ENCODE results near the gene EXOC4.

EXOC4 gene

GRCh38 chr7:134084488-134085144 lies 831.7 kb downstream of the EXOC4 start:
- no peak overlapping the region for H3K4me3 ChIP-seq (ENCODE audit: low read depth, low read length)

GRCh38 chr7:134085311-134085710 lies 832.4 kb downstream of the EXOC4 start:
- Histone ChIP-seq H3K4me3 (ENCODE audit: low read depth, low read length) (no peak overlapping the region), H3K27ac (ENCODE audit: low read depth, low read length) (no peak overlapping the region), H3K9ac (ENCODE audit: low read length) (no peak overlapping the region), H3K36me3 (ENCODE audit: control insufficient read depth, insufficient read depth, low read length) (no peaks in the 10 kb centered on the region), H3K27me3 (ENCODE audit: control insufficient read depth, insufficient read depth, low read length) (no peaks in the 10 kb centered on the region), H3K9me3 (ENCODE audit: control insufficient read depth, insufficient read depth, low read depth, low read length) (peaks cover 40% of the 10 kb centered on the region), H3K4me1 (ENCODE audit: control insufficient read depth, insufficient read depth, low read length) (no peaks in the 10 kb centered on the region)

More at GRCh38 chr7:134084488-134085144, 831.7 kb downstream of the EXOC4 start:
- no peak overlapping the region for H3K27ac ChIP-seq (ENCODE audit: low read depth, low read length)
- H3K9ac ChIP-seq (ENCODE audit: low read length) = no peak overlapping the region
- no peaks in the 10 kb centered on the region for H3K27me3 ChIP-seq (ENCODE audit: control insufficient read depth, insufficient read depth, low read length)
- H3K9me3 ChIP-seq (ENCODE audit: control insufficient read depth, insufficient read depth, low read depth, low read length) = peaks cover 33% of the 10 kb centered on the region
- H3K36me3 ChIP-seq (ENCODE audit: control insufficient read depth, insufficient read depth, low read length) = no peaks in the 10 kb centered on the region
- H3K4me1 ChIP-seq (ENCODE audit: control insufficient read depth, insufficient read depth, low read length) = no peaks in the 10 kb centered on the region

DNA sequence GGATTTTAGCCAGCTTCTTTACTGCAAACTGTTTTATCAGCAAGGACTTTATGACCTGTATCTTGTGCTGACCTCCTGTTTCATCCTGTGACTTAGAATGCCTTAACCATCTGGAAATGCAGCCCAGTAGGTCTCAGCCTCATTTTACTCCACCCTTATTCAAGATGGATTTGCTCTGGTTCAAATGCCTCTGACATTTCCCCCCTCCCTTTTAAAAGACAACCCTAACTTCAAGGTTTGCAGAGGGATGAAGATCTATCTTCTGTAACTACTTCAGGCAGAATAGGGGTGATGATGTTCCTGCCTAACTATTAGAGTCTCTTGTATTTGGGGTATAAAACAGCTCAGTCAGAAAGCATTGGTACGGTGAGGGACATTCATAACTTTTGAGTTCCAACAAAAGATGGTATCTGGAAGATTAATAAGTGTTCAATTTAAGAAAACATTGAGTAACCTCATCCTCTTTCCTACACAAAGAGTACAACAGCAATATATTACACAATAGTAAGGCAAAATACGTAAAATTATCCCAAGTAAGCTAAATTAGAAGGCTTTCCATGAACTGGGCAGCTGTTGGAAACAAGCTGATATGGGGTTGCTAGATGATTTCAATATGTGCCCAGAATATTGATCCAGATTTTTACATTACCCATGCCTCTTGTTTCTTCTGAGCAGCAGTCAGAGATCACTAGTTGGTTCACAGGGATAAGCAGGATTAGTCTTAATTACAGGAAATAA lies 834.3 kb downstream of the EXOC4 start:
- H3K4me1 ChIP-seq (ENCODE audit: control insufficient read depth, insufficient read depth, low read length) = no peaks in the 10 kb centered on the region
- peaks cover 54% of the 10 kb centered on the region for H3K9me3 ChIP-seq (ENCODE audit: control insufficient read depth, insufficient read depth, low read depth, low read length)
- H3K4me3 ChIP-seq (ENCODE audit: low read depth, low read length) = no peak overlapping the region
- no peaks in the 10 kb centered on the region for H3K27me3 ChIP-seq (ENCODE audit: control insufficient read depth, insufficient read depth, low read length)
- H3K27ac ChIP-seq (ENCODE audit: low read depth, low read length) = no peak overlapping the region
- no peaks in the 10 kb centered on the region for H3K36me3 ChIP-seq (ENCODE audit: control insufficient read depth, insufficient read depth, low read length)
- no peak overlapping the region for H3K9ac ChIP-seq (ENCODE audit: low read length)

- Histone ChIP-seq H3K4me1 (ENCODE audit: control insufficient read depth, insufficient read depth, low read length) (no peaks in the 10 kb centered on the region), H3K36me3 (ENCODE audit: control insufficient read depth, insufficient read depth, low read length) (no peaks in the 10 kb centered on the region), H3K27me3 (ENCODE audit: control insufficient read depth, insufficient read depth, low read length) (no peaks in the 10 kb centered on the region), H3K27ac (ENCODE audit: low read depth, low read length) (no peak overlapping the region), H3K9ac (ENCODE audit: low read length) (no peak overlapping the region), H3K4me3 (ENCODE audit: low read depth, low read length) (no peak overlapping the region), H3K9me3 (ENCODE audit: control insufficient read depth, insufficient read depth, low read depth, low read length) (peaks cover 60% of the 10 kb centered on the region)
Measured at GRCh38 chr7:134088199-134088598, 835.3 kb downstream of the EXOC4 start.

DNA sequence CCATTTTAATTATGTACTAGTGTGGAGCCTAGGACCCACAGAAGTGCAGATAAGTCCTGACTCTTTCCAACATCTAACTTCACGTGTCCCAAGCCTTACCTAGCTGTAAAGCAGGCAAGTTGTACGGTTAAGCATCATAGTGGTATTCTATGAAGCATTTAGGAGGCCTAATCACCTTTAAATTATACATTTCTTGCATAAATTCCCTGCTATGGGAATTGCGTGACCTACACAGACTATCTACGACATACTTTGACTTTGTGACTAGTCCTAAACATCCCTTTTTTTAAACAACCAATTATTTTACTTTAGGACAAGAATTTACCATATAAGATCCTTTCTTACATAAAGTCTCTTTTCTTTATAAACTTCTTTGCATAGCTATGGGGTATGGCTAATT lies 836.6 kb downstream of the EXOC4 start:
- peaks cover 64% of the 10 kb centered on the region for H3K9me3 ChIP-seq (ENCODE audit: control insufficient read depth, insufficient read depth, low read depth, low read length)
- no peak overlapping the region for H3K9ac ChIP-seq (ENCODE audit: low read length)

DNA sequence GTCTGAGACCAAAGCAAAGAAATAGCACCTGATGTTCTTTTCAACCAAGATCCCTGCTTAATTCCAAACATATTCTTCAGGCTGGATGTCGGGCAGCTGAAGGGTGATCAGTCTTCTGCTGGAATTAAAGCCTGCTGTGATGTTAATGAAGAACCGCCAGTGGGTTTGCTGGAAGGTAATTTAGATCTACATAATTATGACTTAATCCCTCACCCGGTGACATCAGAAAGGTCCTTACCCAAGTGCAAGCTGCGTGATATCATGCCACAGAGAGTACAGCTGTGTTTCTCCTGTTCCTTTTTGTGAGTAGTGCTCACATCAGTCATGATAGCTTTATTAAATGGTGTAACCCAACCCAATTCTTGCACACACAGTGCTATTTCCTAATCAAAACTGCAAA lies 845.2 kb downstream of the EXOC4 start:
- Histone ChIP-seq H3K9ac (ENCODE audit: low read length) (no peak overlapping the region), H3K4me1 (ENCODE audit: control insufficient read depth, insufficient read depth, low read length) (no peaks in the 10 kb centered on the region), H3K27ac (ENCODE audit: low read depth, low read length) (no peak overlapping the region), H3K9me3 (ENCODE audit: control insufficient read depth, insufficient read depth, low read depth, low read length) (peaks cover 11% of the 10 kb centered on the region; the same call in 1 of the 2 replicates), H3K36me3 (ENCODE audit: control insufficient read depth, insufficient read depth, low read length) (no peaks in the 10 kb centered on the region), H3K27me3 (ENCODE audit: control insufficient read depth, insufficient read depth, low read length) (no peaks in the 10 kb centered on the region), H3K4me3 (ENCODE audit: low read depth, low read length) (no peak overlapping the region)

More for the DNA sequence above, 836.6 kb downstream of the EXOC4 start:
- Histone ChIP-seq H3K27me3 (ENCODE audit: control insufficient read depth, insufficient read depth, low read length) (no peaks in the 10 kb centered on the region), H3K4me1 (ENCODE audit: control insufficient read depth, insufficient read depth, low read length) (no peaks in the 10 kb centered on the region), H3K36me3 (ENCODE audit: control insufficient read depth, insufficient read depth, low read length) (no peaks in the 10 kb centered on the region), H3K27ac (ENCODE audit: low read depth, low read length) (no peak overlapping the region), H3K4me3 (ENCODE audit: low read depth, low read length) (no peak overlapping the region)

DNA sequence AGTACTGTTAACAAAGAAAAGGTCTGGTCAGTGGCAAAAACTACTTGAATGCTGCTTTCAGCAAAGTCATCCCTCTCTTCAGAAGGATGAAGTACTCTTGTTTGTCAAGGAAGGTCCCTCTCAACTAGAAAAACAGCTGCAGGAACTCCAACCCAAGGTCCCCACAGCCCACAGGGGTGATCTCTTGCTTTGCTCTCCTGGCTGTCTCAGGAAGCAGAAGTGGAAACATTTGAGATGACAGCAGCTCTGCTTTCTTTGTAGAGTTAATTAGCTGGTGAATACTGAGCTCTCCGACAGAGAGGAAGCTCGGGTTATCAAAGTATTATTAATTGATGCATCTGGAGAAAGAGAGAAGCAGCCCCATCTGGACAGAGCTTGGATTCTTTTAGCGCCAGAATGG lies 848.8 kb downstream of the EXOC4 start:
- H3K4me3 ChIP-seq (ENCODE audit: low read depth, low read length) = no peak overlapping the region
- no peaks in the 10 kb centered on the region; the same call in none of the 2 replicates for H3K9me3 ChIP-seq (ENCODE audit: control insufficient read depth, insufficient read depth, low read depth, low read length)
- H3K36me3 ChIP-seq (ENCODE audit: control insufficient read depth, insufficient read depth, low read length) = no peaks in the 10 kb centered on the region
- no peaks in the 10 kb centered on the region for H3K4me1 ChIP-seq (ENCODE audit: control insufficient read depth, insufficient read depth, low read length)
- no peaks in the 10 kb centered on the region for H3K27me3 ChIP-seq (ENCODE audit: control insufficient read depth, insufficient read depth, low read length)
- no peak overlapping the region for H3K9ac ChIP-seq (ENCODE audit: low read length)
- no peak overlapping the region for H3K27ac ChIP-seq (ENCODE audit: low read depth, low read length)

GRCh38 chr7:134104166-134104565 lies 851.3 kb downstream of the EXOC4 start:
- H3K4me3 ChIP-seq (ENCODE audit: low read depth, low read length) = no peak overlapping the region
- H3K27ac ChIP-seq (ENCODE audit: low read depth, low read length) = no peak overlapping the region
- H3K36me3 ChIP-seq (ENCODE audit: control insufficient read depth, insufficient read depth, low read length) = no peaks in the 10 kb centered on the region
- no peaks in the 10 kb centered on the region for H3K27me3 ChIP-seq (ENCODE audit: control insufficient read depth, insufficient read depth, low read length)
- no peaks in the 10 kb centered on the region for H3K4me1 ChIP-seq (ENCODE audit: control insufficient read depth, insufficient read depth, low read length)
- no peak overlapping the region for H3K9ac ChIP-seq (ENCODE audit: low read length)
- H3K9me3 ChIP-seq (ENCODE audit: control insufficient read depth, insufficient read depth, low read depth, low read length) = no peaks in the 10 kb centered on the region; the same call in 1 of the 2 replicates

GRCh38 chr7:134105841-134106240 lies 853.0 kb downstream of the EXOC4 start:
- Histone ChIP-seq H3K4me1 (ENCODE audit: control insufficient read depth, insufficient read depth, low read length) (no peaks in the 10 kb centered on the region), H3K9me3 (ENCODE audit: control insufficient read depth, insufficient read depth, low read depth, low read length) (no peaks in the 10 kb centered on the region; the same call in 1 of the 2 replicates), H3K27me3 (ENCODE audit: control insufficient read depth, insufficient read depth, low read length) (no peaks in the 10 kb centered on the region), H3K9ac (ENCODE audit: low read length) (no peak overlapping the region), H3K27ac (ENCODE audit: low read depth, low read length) (no peak overlapping the region), H3K36me3 (ENCODE audit: control insufficient read depth, insufficient read depth, low read length) (no peaks in the 10 kb centered on the region), H3K4me3 (ENCODE audit: low read depth, low read length) (no peak overlapping the region)

DNA sequence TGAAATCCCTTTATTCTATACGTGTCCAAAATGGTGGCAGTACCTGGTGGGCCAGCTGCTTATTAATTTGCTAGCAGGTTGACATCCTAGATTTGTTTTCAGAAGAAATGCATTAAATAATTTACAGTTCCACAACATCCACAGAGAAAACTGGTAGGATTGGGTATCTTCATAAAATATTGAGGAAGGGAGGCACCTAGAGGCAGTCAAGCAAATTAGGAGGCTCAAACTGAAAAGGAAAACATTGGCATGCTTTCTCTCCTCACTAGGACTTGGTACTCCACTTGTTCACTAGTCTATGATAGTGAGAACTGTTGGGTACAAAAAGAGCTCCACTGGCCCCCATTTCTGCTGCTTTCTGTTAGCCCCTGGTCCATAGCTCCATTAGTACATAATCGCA lies 855.9 kb downstream of the EXOC4 start:
- no peak overlapping the region for H3K9ac ChIP-seq (ENCODE audit: low read length)
- no peak overlapping the region for H3K27ac ChIP-seq (ENCODE audit: low read depth, low read length)
- no peaks in the 10 kb centered on the region for H3K27me3 ChIP-seq (ENCODE audit: control insufficient read depth, insufficient read depth, low read length)
- peaks cover 5% of the 10 kb centered on the region; the same call in 1 of the 2 replicates for H3K4me1 ChIP-seq (ENCODE audit: control insufficient read depth, insufficient read depth, low read length)
- no peaks in the 10 kb centered on the region; the same call in 1 of the 2 replicates for H3K9me3 ChIP-seq (ENCODE audit: control insufficient read depth, insufficient read depth, low read depth, low read length)
- no peaks in the 10 kb centered on the region for H3K36me3 ChIP-seq (ENCODE audit: control insufficient read depth, insufficient read depth, low read length)
- no peak overlapping the region for H3K4me3 ChIP-seq (ENCODE audit: low read depth, low read length)

DNA sequence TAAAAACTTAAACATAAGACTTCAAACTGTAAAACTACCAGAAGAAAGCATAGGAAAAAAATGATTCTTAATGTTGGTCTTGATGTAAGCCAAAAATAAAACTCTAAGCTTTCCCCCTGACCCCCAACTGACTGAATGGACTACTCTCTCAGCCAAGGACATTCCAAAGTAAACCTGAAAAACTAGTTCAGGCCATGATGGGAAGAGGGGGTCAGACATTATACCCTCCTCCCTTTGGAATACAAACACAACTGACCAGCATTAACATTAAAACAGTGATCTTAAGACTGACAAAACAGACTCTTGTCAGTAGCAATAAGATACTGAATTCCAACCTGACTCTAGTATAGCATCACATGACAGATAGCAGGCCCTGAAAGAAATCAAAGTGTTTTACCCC lies 860.8 kb downstream of the EXOC4 start:
- Histone ChIP-seq H3K9ac (ENCODE audit: low read length) (no peak overlapping the region), H3K36me3 (ENCODE audit: control insufficient read depth, insufficient read depth, low read length) (no peaks in the 10 kb centered on the region), H3K27ac (ENCODE audit: low read depth, low read length) (no peak overlapping the region), H3K9me3 (ENCODE audit: control insufficient read depth, insufficient read depth, low read depth, low read length) (no peaks in the 10 kb centered on the region), H3K4me3 (ENCODE audit: low read depth, low read length) (no peak overlapping the region), H3K4me1 (ENCODE audit: control insufficient read depth, insufficient read depth, low read length) (peaks cover 11% of the 10 kb centered on the region; the same call in 1 of the 2 replicates), H3K27me3 (ENCODE audit: control insufficient read depth, insufficient read depth, low read length) (no peaks in the 10 kb centered on the region)

Data from HUES6 (cell line).